ENCODE results near the gene ID1. TPM values are rescaled to one million over a fixed set of nuclear protein-coding genes. Genes with fewer than 3 reads are reported as not detected.
"Not testable (repeated sequence)": the region's sequence is repeated elsewhere in the genome, so short reads cannot be mapped to it uniquely, and the experiment has no call there.

Gene ID1
- total RNA-seq, 2 experiments from 2014 or later: 0.44 to 0.71 TPM

- CTCF ChIA-PET: interaction anchor here (0.5 to 27.8 kb wide), 5 partner anchors 16 to 62 kb away, joined by 3 to 673 read pairs (median 5); partner anchors contain the start of gene ID1
- POLR2A ChIA-PET: no interaction called here
Observed at GRCh38 chr20:31570735-31571617, 34.1 kb upstream of the ID1 start.

- CTCF ChIA-PET: interaction anchor here (1.0 to 27.8 kb wide), 4 partner anchors 9 to 39 kb away, joined by 3 to 673 read pairs (median 13); partner anchors contain the start of gene ID1
- POLR2A ChIA-PET: interaction anchor here (1.5 to 2.4 kb wide), 2 partner anchors 32 to 40 kb away, joined by 9 to 31 read pairs; partner anchors contain the start of gene ID1
Observed at GRCh38 chr20:31572042-31572700, 32.9 kb upstream of the ID1 start.

- CTCF ChIA-PET: interaction anchor here (0.9 to 27.8 kb wide), 8 partner anchors 10 to 154 kb away, joined by 3 to 673 read pairs (median 4); partner anchors contain the start of gene ID1
- POLR2A ChIA-PET: interaction anchor here (0.6 to 2.4 kb wide), 6 partner anchors 31 to 144 kb away, joined by 3 to 31 read pairs (median 6); partner anchors contain the start of gene ID1
Observed at GRCh38 chr20:31572701-31573554, 32.2 kb upstream of the ID1 start.

GRCh38 chr20:31573555-31574321 is 31.4 kb upstream of the ID1 start:
- ChIA-PET CTCF (interaction anchor here (0.9 to 27.8 kb wide), 7 partner anchors 9 to 153 kb away, joined by 3 to 673 read pairs (median 5); partner anchors contain the start of gene ID1), POLR2A (interaction anchor here (1.2 to 2.4 kb wide), 3 partner anchors 30 to 52 kb away, joined by 3 to 31 read pairs (median 9); partner anchors contain the start of gene ID1)

- CTCF ChIA-PET: interaction anchor here (27.8 kb wide), 1 partner anchor 36 kb away, joined by 673 read pairs; the partner anchor contains the start of gene ID1
Observed at GRCh38 chr20:31574986-31575385, 30.1 kb upstream of the ID1 start.

GRCh38 chr20:31576751-31577150 is 28.3 kb upstream of the ID1 start:
- ChIA-PET POLR2A (no interaction called here), CTCF (interaction anchor here (1.0 to 27.8 kb wide), 3 partner anchors 14 to 35 kb away, joined by 3 to 673 read pairs (median 8); partner anchors contain the start of gene ID1)

More at GRCh38 chr20:31574986-31575385, 30.1 kb upstream of the ID1 start:
- POLR2A ChIA-PET: not testable (repeated sequence)

GRCh38 chr20:31577194-31577593 is 27.9 kb upstream of the ID1 start:
- CTCF ChIA-PET: interaction anchor here (1.0 to 27.8 kb wide), 4 partner anchors 8 to 34 kb away, joined by 3 to 673 read pairs (median 6); partner anchors contain the start of gene ID1
- POLR2A ChIA-PET: interaction anchor here (0.6 to 0.8 kb wide), 2 partner anchors 16 to 145 kb away, joined by 3 to 4 read pairs; partner anchors contain the start of gene BCL2L1

- ChIA-PET POLR2A (no interaction called here), CTCF (interaction anchor here (0.6 to 27.8 kb wide), 5 partner anchors 10 to 33 kb away, joined by 3 to 673 read pairs (median 6); partner anchors contain the start of gene ID1)
Observed at GRCh38 chr20:31578448-31579138, 26.5 kb upstream of the ID1 start.

- POLR2A ChIA-PET: no interaction called here
- CTCF ChIA-PET: interaction anchor here (0.7 to 27.8 kb wide), 3 partner anchors 17 to 32 kb away, joined by 6 to 673 read pairs (median 6); partner anchors contain the start of gene ID1
Observed at GRCh38 chr20:31579245-31579644, 25.8 kb upstream of the ID1 start.

- CTCF ChIA-PET: interaction anchor here (0.7 to 27.8 kb wide), 3 partner anchors 18 to 31 kb away, joined by 6 to 673 read pairs (median 6); partner anchors contain the start of gene ID1
Observed at GRCh38 chr20:31579941-31580651, 25.0 kb upstream of the ID1 start.

GRCh38 chr20:31580706-31581105 is 24.4 kb upstream of the ID1 start:
- POLR2A ChIA-PET: no interaction called here
- CTCF ChIA-PET: no interaction called here

More at GRCh38 chr20:31579941-31580651, 25.0 kb upstream of the ID1 start:
- POLR2A ChIA-PET: not testable (repeated sequence)

- POLR2A ChIA-PET: no interaction called here
- CTCF ChIA-PET: no interaction called here
Observed at GRCh38 chr20:31581391-31581790, 23.7 kb upstream of the ID1 start.

- POLR2A ChIA-PET: interaction anchor here (0.7 kb wide), 1 partner anchor 135 kb away, joined by 9 read pairs; the partner anchor contains the start of gene BCL2L1
Observed at GRCh38 chr20:31587545-31588389, 17.3 kb upstream of the ID1 start.

GRCh38 chr20:31590717-31591225 is 14.3 kb upstream of the ID1 start:
- POLR2A ChIA-PET: no interaction called here
- CTCF ChIA-PET: interaction anchor here (1.4 kb wide), 1 partner anchor 18 kb away, joined by 3 read pairs; no protein-coding TSS in a partner anchor

More at GRCh38 chr20:31587545-31588389, 17.3 kb upstream of the ID1 start:
- CTCF ChIA-PET: interaction anchor here (0.6 to 2.0 kb wide), 6 partner anchors 14 to 27 kb away, joined by 3 to 5 read pairs (median 4); no protein-coding TSS in a partner anchor
